Measurements from ENCODE around the gene SPSB3.

SPSB3 gene

DNA sequence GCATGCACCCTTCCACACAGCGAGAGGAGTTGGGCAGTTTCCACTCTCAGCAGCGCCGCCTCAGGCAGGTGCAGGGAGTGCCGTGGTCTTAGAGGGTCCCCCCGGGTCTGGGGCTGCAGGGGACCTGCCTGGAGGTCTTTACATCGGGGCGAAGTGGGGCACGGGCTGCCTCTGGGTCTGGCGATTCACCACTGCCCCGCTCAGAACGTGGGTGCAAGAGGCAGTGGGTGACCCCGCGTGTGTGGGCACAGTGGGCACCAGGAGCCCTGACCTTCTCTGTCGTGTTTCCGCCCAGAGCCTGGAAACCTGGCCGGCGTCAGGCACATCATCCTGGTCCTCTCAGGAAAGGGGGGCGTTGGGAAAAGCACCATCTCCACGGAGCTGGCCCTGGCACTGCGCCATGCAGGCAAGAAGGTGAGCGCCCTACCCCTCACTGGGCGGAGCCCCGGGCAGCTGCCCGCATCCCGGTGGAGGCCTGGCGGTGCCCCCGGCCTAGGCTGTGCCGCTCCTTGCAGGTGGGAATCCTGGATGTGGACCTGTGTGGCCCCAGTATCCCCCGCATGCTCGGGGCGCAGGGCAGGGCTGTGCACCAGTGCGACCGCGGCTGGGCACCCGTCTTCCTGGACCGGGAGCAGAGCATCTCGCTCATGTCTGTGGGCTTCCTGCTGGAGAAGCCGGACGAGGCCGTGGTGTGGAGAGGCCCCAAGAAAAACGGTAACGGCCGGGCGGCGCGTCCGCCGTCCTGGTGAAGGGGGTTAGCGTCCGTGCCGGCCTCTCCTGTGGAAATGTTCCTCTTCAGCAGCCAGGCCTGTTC, 4.1 kb upstream of the SPSB3 start:
- H3K23ac ChIP-seq (ENCODE audit: low read length): no peak overlapping the region
- no peak overlapping the region for H4K5ac ChIP-seq (ENCODE audit: low read length)
- no peak overlapping the region for H2BK15ac ChIP-seq (replicated peaks; ENCODE audit: low read depth)
- H3K18ac ChIP-seq (ENCODE audit: low read length): no peak overlapping the region
- H2AK5ac ChIP-seq (ENCODE audit: low read length): no peak overlapping the region
- WGBS (ENCODE audit: extremely low coverage, insufficient coverage, low lambda C conversion rate): no CpG with 5 or more reads among the region's 51 CpGs
- no peak overlapping the region for H3K4me3 ChIP-seq (ENCODE audit: low read length)
- no peak overlapping the region for H2BK120ac ChIP-seq (ENCODE audit: low read depth, low read length)
- H2BK5ac ChIP-seq (ENCODE audit: low read length): no peak overlapping the region
- H4K8ac ChIP-seq (ENCODE audit: low read depth, low read length): no peak overlapping the region
- no peak overlapping the region for H3K27ac ChIP-seq (ENCODE audit: low read depth, low read length)
- H3K79me2 ChIP-seq (ENCODE audit: control insufficient read depth, insufficient read depth, low read length): peaks cover 22% of the 10 kb centered on the region
- no peak for DNase-seq
- H3K4me2 ChIP-seq (ENCODE audit: low read length): no peak overlapping the region
- H3K56ac ChIP-seq (ENCODE audit: low read length): no peak overlapping the region
- H3K27me3 ChIP-seq (ENCODE audit: insufficient read depth, low read length, poor library complexity): no peaks in the 10 kb centered on the region
- H3K36me3 ChIP-seq (ENCODE audit: control insufficient read depth, insufficient read depth, low read length): peaks cover 2% of the 10 kb centered on the region
- no peak overlapping the region for H3K9ac ChIP-seq (ENCODE audit: low read length)
- H3K79me1 ChIP-seq (ENCODE audit: low read length): peaks cover 13% of the 10 kb centered on the region
- H3K4ac ChIP-seq (ENCODE audit: low read depth, low read length): no peak overlapping the region
- no peaks in the 10 kb centered on the region for H3K4me1 ChIP-seq (ENCODE audit: control insufficient read depth, low read depth, low read length)

DNA sequence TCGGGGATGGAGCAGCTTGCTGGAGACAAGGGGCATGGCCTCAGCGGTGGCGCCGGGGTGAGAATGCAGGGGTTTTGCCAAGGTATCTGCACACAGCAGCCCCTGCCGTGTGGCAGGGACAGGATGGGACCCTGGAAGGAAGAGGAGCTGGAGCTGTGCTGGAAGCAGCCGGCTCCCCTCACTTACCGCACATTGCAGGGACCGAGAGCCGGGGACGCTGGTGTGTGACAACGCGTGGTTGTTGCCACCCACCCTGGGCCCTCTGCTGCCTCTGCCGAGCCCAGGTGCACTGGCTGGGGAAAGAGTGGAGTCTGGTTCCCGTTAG, 3.4 kb upstream of the SPSB3 start:
- Histone ChIP-seq H4K5ac (ENCODE audit: low read length) (no peak overlapping the region), H2AK5ac (ENCODE audit: low read length) (no peak overlapping the region), H3K4ac (ENCODE audit: low read depth, low read length) (no peak overlapping the region), H3K4me1 (ENCODE audit: control insufficient read depth, low read depth, low read length) (no peaks in the 10 kb centered on the region), H3K4me3 (ENCODE audit: low read length) (no peak overlapping the region), H3K79me2 (ENCODE audit: control insufficient read depth, insufficient read depth, low read length) (peaks cover 22% of the 10 kb centered on the region), H4K8ac (ENCODE audit: low read depth, low read length) (no peak overlapping the region), H3K23ac (ENCODE audit: low read length) (no peak overlapping the region), H3K9ac (ENCODE audit: low read length) (no peak overlapping the region), H3K56ac (ENCODE audit: low read length) (no peak overlapping the region), H2BK5ac (ENCODE audit: low read length) (no peak overlapping the region), H2BK15ac (replicated peaks; ENCODE audit: low read depth) (no peak overlapping the region), H2BK120ac (ENCODE audit: low read depth, low read length) (no peak overlapping the region), H3K79me1 (ENCODE audit: low read length) (peaks cover 13% of the 10 kb centered on the region), H3K27ac (ENCODE audit: low read depth, low read length) (no peak overlapping the region), H3K18ac (ENCODE audit: low read length) (no peak overlapping the region), H3K36me3 (ENCODE audit: control insufficient read depth, insufficient read depth, low read length) (peaks cover 2% of the 10 kb centered on the region), H3K4me2 (ENCODE audit: low read length) (no peak overlapping the region), H3K27me3 (ENCODE audit: insufficient read depth, low read length, poor library complexity) (no peaks in the 10 kb centered on the region)
- WGBS (ENCODE audit: extremely low coverage, insufficient coverage, low lambda C conversion rate): no CpG with 5 or more reads among the region's 14 CpGs
- DNase-seq: no peak

DNA sequence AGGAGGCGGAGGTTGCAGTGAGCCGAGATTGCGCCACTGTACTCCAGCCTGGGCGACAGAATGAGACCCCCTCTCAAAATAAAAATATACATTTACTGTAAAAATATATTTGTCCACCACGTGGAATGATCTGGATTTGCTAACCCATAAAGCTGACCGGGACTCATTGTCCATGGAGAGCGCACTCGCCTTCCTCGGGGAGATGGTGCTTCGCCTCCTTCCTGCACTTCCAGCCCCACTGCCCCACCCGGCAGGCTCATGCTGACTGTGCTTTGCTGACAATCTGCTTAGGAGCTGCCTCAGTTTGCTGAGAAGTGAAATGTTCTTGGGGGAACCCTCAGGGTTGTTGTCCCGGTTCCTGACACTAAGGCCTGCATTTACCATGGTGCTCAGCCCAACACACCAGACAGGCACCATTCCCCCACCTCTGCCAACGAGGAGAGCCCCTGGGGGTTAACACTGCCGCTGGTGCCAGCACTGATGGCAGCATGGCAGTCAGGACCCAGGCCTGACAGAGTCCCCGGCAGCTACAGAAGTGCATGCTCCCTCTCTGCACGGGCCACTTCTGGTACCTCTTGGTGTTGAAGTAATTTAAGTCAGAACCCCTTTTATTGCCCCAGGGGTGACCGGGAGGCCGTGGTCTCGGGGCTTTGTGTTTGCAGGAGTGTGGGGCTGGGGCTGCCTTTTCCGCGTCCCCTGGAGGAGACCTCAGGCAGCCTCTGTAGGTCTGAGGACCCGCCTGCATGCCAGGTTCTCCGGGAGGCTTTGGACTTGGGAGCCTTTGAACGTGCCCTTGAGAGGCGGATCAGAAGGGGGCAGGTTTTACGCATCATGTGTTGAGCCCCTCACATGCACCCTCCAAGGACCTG, 2.8 kb upstream of the SPSB3 start:
- no peak overlapping the region for H3K18ac ChIP-seq (ENCODE audit: low read length)
- no peak overlapping the region for H4K5ac ChIP-seq (ENCODE audit: low read length)
- no peak overlapping the region for H3K23ac ChIP-seq (ENCODE audit: low read length)
- no peak overlapping the region for H2BK120ac ChIP-seq (ENCODE audit: low read depth, low read length)
- H3K9ac ChIP-seq (ENCODE audit: low read length): no peak overlapping the region
- H3K4me1 ChIP-seq (ENCODE audit: control insufficient read depth, low read depth, low read length): no peaks in the 10 kb centered on the region
- no peak overlapping the region for H2BK15ac ChIP-seq (replicated peaks; ENCODE audit: low read depth)
- H3K27me3 ChIP-seq (ENCODE audit: insufficient read depth, low read length, poor library complexity): no peaks in the 10 kb centered on the region
- H3K79me2 ChIP-seq (ENCODE audit: control insufficient read depth, insufficient read depth, low read length): peaks cover 22% of the 10 kb centered on the region
- H3K27ac ChIP-seq (ENCODE audit: low read depth, low read length): no peak overlapping the region
- H3K56ac ChIP-seq (ENCODE audit: low read length): no peak overlapping the region
- H3K4me2 ChIP-seq (ENCODE audit: low read length): no peak overlapping the region
- no peak for DNase-seq
- peaks cover 2% of the 10 kb centered on the region for H3K36me3 ChIP-seq (ENCODE audit: control insufficient read depth, insufficient read depth, low read length)
- H3K4me3 ChIP-seq (ENCODE audit: low read length): no peak overlapping the region
- WGBS (ENCODE audit: extremely low coverage, insufficient coverage, low lambda C conversion rate): no CpG with 5 or more reads among the region's 26 CpGs
- no peak overlapping the region for H2BK5ac ChIP-seq (ENCODE audit: low read length)
- no peak overlapping the region for H3K4ac ChIP-seq (ENCODE audit: low read depth, low read length)
- no peak overlapping the region for H4K8ac ChIP-seq (ENCODE audit: low read depth, low read length)
- peaks cover 13% of the 10 kb centered on the region for H3K79me1 ChIP-seq (ENCODE audit: low read length)
- H2AK5ac ChIP-seq (ENCODE audit: low read length): no peak overlapping the region

DNA sequence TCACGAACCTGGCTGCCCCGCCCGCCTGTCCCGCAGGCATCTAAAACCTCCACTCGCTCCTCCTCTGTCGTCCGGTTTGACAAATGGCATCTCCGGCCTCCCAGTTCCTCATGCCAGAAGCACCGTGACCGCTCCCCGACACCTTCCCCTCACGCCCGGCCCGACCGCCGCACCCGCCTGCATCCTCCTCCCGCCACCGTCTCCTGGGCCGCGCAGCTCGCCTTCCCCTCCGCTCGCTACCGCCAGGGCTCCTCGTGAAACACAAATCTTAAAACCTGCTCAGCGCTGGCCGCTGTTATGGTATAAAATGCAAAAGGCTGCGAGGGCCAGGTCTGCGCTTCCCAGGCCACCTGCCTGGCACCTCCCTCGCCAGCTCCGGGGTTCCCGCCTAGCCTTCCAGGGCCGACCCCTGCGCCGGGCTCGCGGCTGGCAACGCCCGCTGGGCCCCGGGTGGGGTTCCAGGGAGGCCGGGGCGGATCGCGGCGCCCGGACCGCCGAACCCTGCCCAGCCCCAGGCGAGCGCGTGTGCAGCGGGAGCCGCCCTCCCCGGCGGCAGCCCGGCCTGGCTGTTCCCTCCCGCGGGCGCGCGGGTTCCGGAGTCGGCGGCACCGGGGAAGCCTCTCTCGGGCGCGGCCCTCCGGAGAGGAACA, 488 bp downstream of the SPSB3 start:
- Histone ChIP-seq H4K8ac (ENCODE audit: low read depth, low read length) (no peak overlapping the region), H3K27me3 (ENCODE audit: insufficient read depth, low read length, poor library complexity) (no peaks in the 10 kb centered on the region), H3K56ac (ENCODE audit: low read length) (peak overlapping the region; percentile 88), H2AK5ac (ENCODE audit: low read length) (no peak overlapping the region), H3K23ac (ENCODE audit: low read length) (no peak overlapping the region), H3K36me3 (ENCODE audit: control insufficient read depth, insufficient read depth, low read length) (no peaks in the 10 kb centered on the region), H3K4ac (ENCODE audit: low read depth, low read length) (peak overlapping the region; percentile 19), H3K18ac (ENCODE audit: low read length) (no peak overlapping the region), H3K27ac (ENCODE audit: low read depth, low read length) (no peak overlapping the region), H2BK5ac (ENCODE audit: low read length) (no peak overlapping the region), H3K4me1 (ENCODE audit: control insufficient read depth, low read depth, low read length) (no peaks in the 10 kb centered on the region), H3K4me2 (ENCODE audit: low read length) (peak overlapping the region; percentile 88), H3K79me2 (ENCODE audit: control insufficient read depth, insufficient read depth, low read length) (peaks cover 20% of the 10 kb centered on the region), H4K5ac (ENCODE audit: low read length) (no peak overlapping the region), H3K9ac (ENCODE audit: low read length) (peak overlapping the region; percentile 81), H2BK15ac (replicated peaks; ENCODE audit: low read depth) (no peak overlapping the region), H2BK120ac (ENCODE audit: low read depth, low read length) (no peak overlapping the region), H3K4me3 (ENCODE audit: low read length) (peak overlapping the region; percentile 73), H3K79me1 (ENCODE audit: low read length) (peaks cover 10% of the 10 kb centered on the region)
- peak; percentile 55 for DNase-seq
- WGBS (ENCODE audit: extremely low coverage, insufficient coverage, low lambda C conversion rate): no CpG with 5 or more reads among the region's 70 CpGs

DNA sequence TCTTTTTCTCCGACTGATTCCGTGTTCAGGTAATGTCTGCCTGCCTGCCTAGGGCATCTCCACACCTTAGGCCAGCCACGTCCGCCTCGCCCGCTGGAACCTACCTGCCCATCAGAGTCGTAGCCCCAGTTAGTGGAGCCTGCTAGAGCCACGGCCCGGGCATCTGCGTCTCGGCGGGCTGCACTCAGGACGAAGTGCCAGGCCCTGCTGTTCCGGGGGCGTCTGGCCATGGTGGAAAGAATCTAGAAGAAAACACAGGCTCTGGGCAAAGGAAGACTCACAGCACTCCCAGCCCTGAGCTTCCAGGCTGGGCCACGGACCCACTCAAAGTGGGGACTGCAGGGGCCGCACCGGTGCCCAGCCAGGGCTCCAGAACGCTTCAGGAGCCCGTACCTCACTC, 1.1 kb downstream of the SPSB3 start:
- Histone ChIP-seq H2BK5ac (ENCODE audit: low read length) (no peak overlapping the region), H3K36me3 (ENCODE audit: control insufficient read depth, insufficient read depth, low read length) (no peaks in the 10 kb centered on the region), H3K4ac (ENCODE audit: low read depth, low read length) (no peak overlapping the region), H3K18ac (ENCODE audit: low read length) (no peak overlapping the region), H3K4me2 (ENCODE audit: low read length) (peak overlapping the region; percentile 88), H3K56ac (ENCODE audit: low read length) (peak overlapping the region; percentile 88), H3K79me2 (ENCODE audit: control insufficient read depth, insufficient read depth, low read length) (peaks cover 19% of the 10 kb centered on the region), H4K5ac (ENCODE audit: low read length) (no peak overlapping the region), H3K27me3 (ENCODE audit: insufficient read depth, low read length, poor library complexity) (no peaks in the 10 kb centered on the region), H3K4me3 (ENCODE audit: low read length) (no peak overlapping the region), H3K23ac (ENCODE audit: low read length) (no peak overlapping the region), H3K79me1 (ENCODE audit: low read length) (peaks cover 10% of the 10 kb centered on the region), H2AK5ac (ENCODE audit: low read length) (no peak overlapping the region), H2BK15ac (replicated peaks; ENCODE audit: low read depth) (no peak overlapping the region), H3K4me1 (ENCODE audit: control insufficient read depth, low read depth, low read length) (no peaks in the 10 kb centered on the region), H3K9ac (ENCODE audit: low read length) (peak overlapping the region; percentile 81), H2BK120ac (ENCODE audit: low read depth, low read length) (no peak overlapping the region), H3K27ac (ENCODE audit: low read depth, low read length) (no peak overlapping the region), H4K8ac (ENCODE audit: low read depth, low read length) (no peak overlapping the region)
- no CpG with 5 or more reads among the region's 20 CpGs for WGBS (ENCODE audit: extremely low coverage, insufficient coverage, low lambda C conversion rate)
- no peak for DNase-seq

All from mesendoderm (in vitro differentiated cells).